Prostate gland (tissue), 2 donors: Measurements from ENCODE around the gene ISCU. TPM values are rescaled to one million over a fixed set of nuclear protein-coding genes. Genes with fewer than 3 reads are reported as not detected.

Source experiments
- DNase-seq: peaks from one replicate; pipeline ENCODE4 v3.0.0-alpha.2; 2019; ENCODE audit warnings: low spot score
- H3K27ac ChIP-seq, 2 donors: fragments of 200-600 bp; sonication (generic); 2 replicates each; pipeline ENCODE4 v1.5.1; 2017 to 2019
- H3K27me3 ChIP-seq: fragments of 200-600 bp; sonication (generic); replicated peaks from 2 replicates; pipeline ENCODE4 v1.5.1; 2019; ENCODE audit not compliant: insufficient read depth
- H3K36me3 ChIP-seq, 2 donors: fragments of 200-600 bp; sonication (generic); 1 replicate in 1 of 2; 2 replicates in 1 of 2; pipeline versions ENCODE4 v1.5.1 to v1.8.1; 2017 to 2019
- H3K4me1 ChIP-seq: fragments of 200-600 bp; sonication (generic); replicated peaks from 2 replicates; pipeline ENCODE4 v1.5.1; 2019
- H3K4me3 ChIP-seq, 2 donors: fragments of 200-600 bp; sonication (generic); 2 replicates each; pipeline ENCODE4 v1.5.1; 2017 to 2019
- H3K9me3 ChIP-seq: fragments of 200-600 bp; sonication (generic); 2 replicates; pipeline ENCODE4 v1.5.1; 2017
- CTCF ChIP-seq, 4 experiments: fragments of 200-600 bp in 2 of 4; fragments of 450-650 bp in 2 of 4; sonication (generic) in 2 of 4; IDR thresholded peaks; 1 replicate in 3 of 4; 2 replicates in 1 of 4; pipeline ENCODE4 v1.5.1; 2016 to 2019; ENCODE audit warnings: antibody characterized with exemption in 4 of 4, mild to moderate bottlenecking in 2 of 4, moderate library complexity in 2 of 4
- POLR2A ChIP-seq: fragments of 450-650 bp; IDR thresholded peaks from one replicate; pipeline ENCODE4 v1.6.1; 2016; ENCODE audit warnings: antibody characterized with exemption, mild to moderate bottlenecking
- POLR2AphosphoS5 ChIP-seq: sonication (generic); formaldehyde crosslinking; IDR thresholded peaks from one replicate; pipeline ENCODE4 v1.6.1; 2017; ENCODE audit warnings: antibody characterized with exemption
- WGBS: methylation state at CpG from one replicate; pipeline ENCODE4 v1.1.5; 2018; 5-methylcytosine and 5-hydroxymethylcytosine counted together
- intact Hi-C: fragments of 100-400 bp; cut with DNase I; formaldehyde crosslinking; loops from one replicate; pipeline ENCODE4 v1.14.2; 2022
- total RNA-seq, 2 donors: library from RNA; depleted of rRNA; stranded (reverse); fragments of >200 nt; gene quantifications; one replicate each; pipeline ENCODE4 v1.1.0, GENCODE V29; 2016

Gene ISCU
- total RNA-seq, 2 donors from 2014 or later, result 170 to 203 TPM

- TF ChIP-seq CTCF (IDR thresholded peaks at IDR 0.05) (no peak), POLR2A (no peak), POLR2AphosphoS5 (no peak)
- no peak for DNase-seq
- no peak overlapping the region for H3K27ac ChIP-seq
- H3K27me3 ChIP-seq, result no peaks in the 10 kb centered on the region
- 85% methylated on average over 21 of the region's 22 CpGs for WGBS
- H3K9me3 ChIP-seq, result no peaks in the 10 kb centered on the region
- no peaks in the 10 kb centered on the region for H3K4me1 ChIP-seq
- H3K4me3 ChIP-seq, result no peak overlapping the region
- intact Hi-C loops, result no loop called here
- no peaks in the 10 kb centered on the region for H3K36me3 ChIP-seq
Observed at GRCh38 chr12:108591267-108591980, 29.0 kb downstream of the ISCU start.

GRCh38 chr12:108592033-108592909, 29.9 kb downstream of the ISCU start:
- Histone ChIP-seq H3K27ac (no peak overlapping the region), H3K27me3 (no peaks in the 10 kb centered on the region), H3K9me3 (no peaks in the 10 kb centered on the region), H3K4me3 (no peak overlapping the region), H3K4me1 (no peaks in the 10 kb centered on the region), H3K36me3 (no peaks in the 10 kb centered on the region)
- DNase-seq, result no peak
- intact Hi-C loops, result no loop called here
- TF ChIP-seq POLR2AphosphoS5 (no peak), CTCF (IDR thresholded peaks at IDR 0.05) (no peak), POLR2A (no peak)
- WGBS, result 93% methylated on average over 25 of the region's 25 CpGs

- 96% methylated on average over 10 of the region's 10 CpGs for WGBS
Observed at GRCh38 chr12:108594323-108594903, 32.0 kb downstream of the ISCU start.

GRCh38 chr12:108594960-108595710, 32.7 kb downstream of the ISCU start:
- Histone ChIP-seq H3K27ac (no peak overlapping the region), H3K27me3 (no peaks in the 10 kb centered on the region), H3K36me3 (no peaks in the 10 kb centered on the region), H3K9me3 (no peaks in the 10 kb centered on the region), H3K4me1 (no peaks in the 10 kb centered on the region), H3K4me3 (no peak overlapping the region)
- TF ChIP-seq CTCF (IDR thresholded peaks at IDR 0.05) (no peak), POLR2AphosphoS5 (no peak), POLR2A (no peak)
- intact Hi-C loops, result no loop called here
- no peak for DNase-seq
- WGBS, result 85% methylated on average over 7 of the region's 7 CpGs

More at GRCh38 chr12:108594323-108594903, 32.0 kb downstream of the ISCU start:
- intact Hi-C loops, result no loop called here
- Histone ChIP-seq H3K4me1 (no peaks in the 10 kb centered on the region), H3K9me3 (no peaks in the 10 kb centered on the region), H3K27me3 (no peaks in the 10 kb centered on the region), H3K27ac (no peak overlapping the region), H3K36me3 (no peaks in the 10 kb centered on the region), H3K4me3 (no peak overlapping the region)
- TF ChIP-seq POLR2A, result no peak
- no peak for DNase-seq
